GDM1 (cell line): ENCODE measurements around the gene MAP3K4.
"Not testable (repeated sequence)": the region's sequence is repeated elsewhere in the genome, so short reads cannot be mapped to it uniquely, and the experiment has no call there.

ENCODE experiments used
- DNase-seq: peaks from one replicate; lab custom pipeline; 2025; lab: John Stamatoyannopoulos, UW

MAP3K4 gene

GRCh38 chr6:161082215-161082614 is 90.6 kb downstream of the MAP3K4 start:
- DNase-seq: no peak

- no peak for DNase-seq
Measured at GRCh38 chr6:161085246-161085645, 93.7 kb downstream of the MAP3K4 start.

- DNase-seq: no peak
Measured at GRCh38 chr6:161088676-161089328, 97.2 kb downstream of the MAP3K4 start.

DNA sequence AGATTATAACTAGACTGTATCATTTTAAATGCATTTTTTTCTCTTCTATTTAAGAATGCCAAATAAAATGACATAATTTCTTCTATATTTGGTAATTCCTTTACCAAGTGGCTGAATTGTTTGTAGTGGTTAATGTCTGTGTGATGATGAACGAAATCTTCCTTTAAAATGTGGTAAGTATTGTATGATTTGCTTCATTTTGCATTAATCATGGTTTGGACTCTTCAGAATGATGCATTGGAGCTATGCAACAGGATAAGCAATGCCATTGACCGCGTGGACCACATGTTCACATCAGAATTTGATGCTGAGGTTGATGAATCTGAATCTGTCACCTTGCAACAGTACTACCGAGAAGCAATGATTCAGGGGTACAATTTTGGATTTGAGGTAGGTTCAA is 99.6 kb downstream of the MAP3K4 start:
- no peak for DNase-seq

DNA sequence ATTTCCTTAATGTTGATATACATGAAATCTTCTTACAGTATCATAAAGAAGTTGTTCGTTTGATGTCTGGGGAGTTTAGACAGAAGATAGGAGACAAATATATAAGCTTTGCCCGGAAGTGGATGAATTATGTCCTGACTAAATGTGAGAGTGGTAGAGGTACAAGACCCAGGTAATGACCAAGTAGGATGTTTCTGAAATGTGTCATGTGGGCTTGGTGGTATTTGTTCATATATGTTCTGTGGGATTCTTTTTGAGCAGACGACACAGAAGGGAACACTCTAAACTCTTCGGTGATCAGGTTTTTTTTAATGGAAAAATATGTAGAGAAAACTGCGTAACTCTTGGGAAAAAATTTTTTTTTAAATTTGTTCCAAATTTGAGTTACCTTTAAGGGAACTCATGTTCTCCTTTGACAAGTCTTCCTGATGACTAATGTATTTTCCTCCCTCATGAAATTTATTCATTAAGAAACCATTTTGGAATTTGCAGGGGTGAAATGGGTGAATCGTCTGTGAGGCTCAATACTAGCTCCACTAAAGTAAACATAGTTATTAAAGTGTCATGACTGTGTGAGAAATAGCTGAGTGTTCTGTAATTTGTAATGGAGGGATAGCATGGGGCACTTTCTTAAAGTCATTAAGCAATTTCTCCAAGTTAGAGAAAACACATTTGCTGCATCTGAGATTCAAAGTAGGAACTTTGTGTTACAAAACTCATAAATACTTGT is 100.6 kb downstream of the MAP3K4 start:
- no peak for DNase-seq

GRCh38 chr6:161094955-161095354 is 103.4 kb downstream of the MAP3K4 start:
- no peak for DNase-seq

DNA sequence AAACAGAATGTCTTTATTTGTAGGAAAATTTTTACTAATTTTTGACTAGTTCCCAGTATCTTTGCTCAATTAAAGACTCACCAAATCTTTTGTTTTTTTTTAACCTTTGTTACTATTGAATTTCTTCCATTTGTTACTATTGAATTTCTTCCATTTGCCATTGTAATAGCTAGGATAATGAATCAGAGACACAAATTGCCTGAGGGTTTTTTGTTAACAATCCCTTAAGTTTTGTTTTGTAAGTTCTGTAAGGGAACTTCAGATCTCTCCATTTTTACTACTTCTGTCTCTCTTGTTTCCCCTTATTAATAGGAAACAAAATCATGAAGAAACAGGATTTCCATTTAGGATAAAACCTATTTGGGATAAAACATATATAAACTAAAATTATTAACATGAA is 104.3 kb downstream of the MAP3K4 start:
- DNase-seq: no peak

- no peak for DNase-seq
Measured at GRCh38 chr6:161100072-161100471, 108.5 kb downstream of the MAP3K4 start.

- no peak for DNase-seq
Measured at GRCh38 chr6:161101517-161101916, 109.9 kb downstream of the MAP3K4 start.

DNA sequence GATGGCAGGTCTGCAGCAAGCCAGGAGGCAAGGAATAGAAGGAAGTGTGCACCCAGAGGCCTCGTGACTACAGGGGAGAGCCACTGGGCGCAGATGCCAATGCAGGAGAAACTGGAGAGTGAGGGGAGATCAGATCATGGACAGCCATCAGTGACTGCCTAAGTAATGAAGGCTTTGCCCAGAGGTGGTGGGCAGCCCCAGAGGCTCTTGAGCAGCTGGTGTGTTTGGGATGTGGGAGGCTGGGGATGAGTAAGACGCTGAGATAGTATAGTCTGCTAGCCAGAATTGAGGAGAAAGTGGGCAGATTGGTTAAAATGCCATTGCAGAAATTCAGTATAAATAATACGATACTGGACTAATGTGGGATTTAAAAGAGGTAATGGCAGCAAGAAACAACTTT is 111.9 kb downstream of the MAP3K4 start:
- no peak for DNase-seq

GRCh38 chr6:161104966-161105365 is 113.4 kb downstream of the MAP3K4 start:
- no peak for DNase-seq

DNA sequence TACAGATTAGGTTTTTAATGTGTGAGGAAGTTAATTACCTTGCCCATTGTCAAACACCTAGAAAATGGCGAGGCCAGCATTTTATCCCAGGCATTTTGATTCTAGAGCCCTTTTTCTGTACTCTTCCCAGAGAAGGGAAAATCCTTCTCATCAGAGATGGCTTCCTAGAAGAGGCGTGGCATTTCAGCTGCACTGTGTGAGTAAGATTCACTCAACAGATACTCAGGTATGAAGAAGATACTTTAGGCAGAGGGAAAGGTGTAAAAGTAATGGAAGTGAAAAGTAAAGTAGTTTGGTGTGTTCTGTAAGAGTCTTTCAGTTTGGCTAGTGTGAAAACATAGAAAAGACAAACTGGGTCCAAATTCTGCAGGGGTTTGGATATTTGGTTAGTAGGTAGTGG is 113.8 kb downstream of the MAP3K4 start:
- no peak for DNase-seq

GRCh38 chr6:161107779-161108730 is 116.5 kb downstream of the MAP3K4 start:
- DNase-seq: no peak

DNA sequence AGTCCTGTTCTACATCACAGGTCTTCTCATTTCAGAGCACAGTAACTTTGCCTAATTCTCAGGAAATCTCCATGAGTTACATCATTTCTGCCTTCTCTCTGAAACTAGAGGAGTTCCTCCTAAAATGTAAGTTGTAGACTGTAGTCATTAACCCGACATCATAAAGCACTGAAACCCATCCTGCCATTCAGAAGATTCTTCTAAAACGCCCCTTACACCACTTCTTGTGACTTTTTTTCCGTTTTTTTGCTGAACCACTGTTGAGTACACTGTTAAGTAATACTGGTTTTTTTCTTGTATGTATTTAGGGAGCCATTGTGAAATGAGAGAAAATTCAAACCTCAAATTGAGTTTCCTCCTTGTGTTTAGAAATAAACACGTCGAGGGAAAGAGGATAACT is 117.3 kb downstream of the MAP3K4 start:
- no peak for DNase-seq

- DNase-seq: no peak
Measured at GRCh38 chr6:161109366-161109765, 117.8 kb downstream of the MAP3K4 start.

GRCh38 chr6:161110028-161110779 is 118.6 kb downstream of the MAP3K4 start:
- no peak for DNase-seq

- DNase-seq: no peak
Measured at GRCh38 chr6:161111261-161111660, 119.7 kb downstream of the MAP3K4 start.

GRCh38 chr6:161115468-161115867 is 123.9 kb downstream of the MAP3K4 start:
- no peak for DNase-seq

GRCh38 chr6:161116554-161116953 is 125.0 kb downstream of the MAP3K4 start:
- no peak for DNase-seq

- DNase-seq: no peak
Measured at GRCh38 chr6:161117308-161117707, 125.7 kb downstream of the MAP3K4 start.

DNA sequence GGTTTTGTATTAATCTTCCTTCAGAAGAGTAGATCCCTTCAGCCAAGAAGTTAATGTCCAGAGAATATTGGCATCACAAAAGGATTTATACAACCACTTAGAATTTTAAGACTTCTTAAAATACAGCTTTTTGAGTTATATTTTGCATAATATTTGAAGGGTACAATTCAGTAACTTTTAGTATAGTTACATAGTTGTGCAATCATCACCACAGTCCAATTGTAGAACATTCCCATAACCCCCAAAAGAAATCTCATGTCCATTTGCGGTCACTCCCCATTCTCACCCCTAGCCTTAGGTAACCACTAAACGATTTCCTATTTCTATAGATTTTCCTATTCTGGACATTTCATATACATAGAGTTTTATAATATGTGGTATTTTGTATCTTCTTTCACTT is 126.4 kb downstream of the MAP3K4 start:
- DNase-seq: no peak

GRCh38 chr6:161123319-161123718 is 131.8 kb downstream of the MAP3K4 start:
- DNase-seq: not testable (repeated sequence)
